ENCODE measurements around the gene SEL1L2. TPM values are rescaled to one million over a fixed set of nuclear protein-coding genes. Genes with fewer than 3 reads are reported as not detected.
"Not testable (repeated sequence)": the region's sequence is repeated elsewhere in the genome, so short reads cannot be mapped to it uniquely, and the experiment has no call there.

Gene SEL1L2
- total RNA-seq, 4 donors from 2014 or later: not detected

GRCh38 chr20:13995086-13995665 is 4.8 kb upstream of the SEL1L2 start, which contains the start of gene MACROD2:
Gene MACROD2, plus strand, starts transcription at chr20:13995516.
- H3K36me3 ChIP-seq: no peaks in the 10 kb centered on the region
- H3K27ac ChIP-seq: peak within 1 kb of the TSS; percentile 62
- under 1% methylated on average over 29 of the region's 61 CpGs for WGBS
- peak; percentile 90 to 94 for DNase-seq (ENCODE audit: low spot score in 2 of 2)
- TF ChIP-seq POLR2A (IDR thresholded peaks at IDR 0.05) (no peak), CTCF (IDR thresholded peaks at IDR 0.05) (no peak), POLR2AphosphoS5 (IDR thresholded peaks at IDR 0.05) (no peak), EP300 (IDR thresholded peaks at IDR 0.05) (no peak)
- no peaks in the 10 kb centered on the region for H3K9me3 ChIP-seq
- H3K27me3 ChIP-seq: no peaks in the 10 kb centered on the region
- H3K4me3 ChIP-seq: peak within 1 kb of the TSS; percentile 66
- peaks cover 6% of the 10 kb centered on the region for H3K4me1 ChIP-seq

- H3K27ac ChIP-seq; H3K27me3 ChIP-seq; DNase-seq (ENCODE audit: low spot score in 2 of 2); H3K4me3 ChIP-seq; H3K36me3 ChIP-seq; H3K9me3 ChIP-seq; H3K4me1 ChIP-seq: not testable (repeated sequence)
- WGBS: 93% methylated on average over 5 of the region's 5 CpGs
Observed at GRCh38 chr20:13991955-13992354, 1.5 kb upstream of the SEL1L2 start.

- peaks cover 2% of the 10 kb centered on the region for H3K4me1 ChIP-seq
- no peak overlapping the region for H3K27ac ChIP-seq
- no peaks in the 10 kb centered on the region for H3K9me3 ChIP-seq
- no peaks in the 10 kb centered on the region for H3K27me3 ChIP-seq
- no peak overlapping the region for H3K4me3 ChIP-seq
- H3K36me3 ChIP-seq: no peaks in the 10 kb centered on the region
- no peak for TF ChIP-seq POLR2AphosphoS5 (IDR thresholded peaks at IDR 0.05)
- no peak for TF ChIP-seq CTCF (IDR thresholded peaks at IDR 0.05)
- WGBS: 84% methylated on average over 1 of the region's 1 CpG
- DNase-seq (ENCODE audit: low spot score in 2 of 2): no peak
Observed at GRCh38 chr20:13991311-13991710, 897 bp upstream of the SEL1L2 start.

GRCh38 chr20:13984211-13984610 is 6.2 kb downstream of the SEL1L2 start:
- H3K4me1 ChIP-seq: no peaks in the 10 kb centered on the region
- no peaks in the 10 kb centered on the region for H3K9me3 ChIP-seq
- H3K27ac ChIP-seq: no peak overlapping the region
- H3K4me3 ChIP-seq: no peak overlapping the region
- no peaks in the 10 kb centered on the region for H3K36me3 ChIP-seq
- DNase-seq (ENCODE audit: low spot score in 2 of 2): no peak
- WGBS: 63% methylated on average over 4 of the region's 4 CpGs
- H3K27me3 ChIP-seq: no peaks in the 10 kb centered on the region
- no peak for TF ChIP-seq CTCF (IDR thresholded peaks at IDR 0.05)
- no peak for TF ChIP-seq POLR2A (IDR thresholded peaks at IDR 0.05)

- H3K27ac ChIP-seq: no peak overlapping the region
- no peak overlapping the region for H3K4me3 ChIP-seq
- no peaks in the 10 kb centered on the region for H3K27me3 ChIP-seq
- H3K9me3 ChIP-seq: no peaks in the 10 kb centered on the region
- H3K36me3 ChIP-seq: no peaks in the 10 kb centered on the region
- no peak for TF ChIP-seq CTCF (IDR thresholded peaks at IDR 0.05)
- H3K4me1 ChIP-seq: no peaks in the 10 kb centered on the region
- 57% methylated on average over 3 of the region's 3 CpGs for WGBS
- no peak for DNase-seq (ENCODE audit: low spot score in 2 of 2)
Observed at GRCh38 chr20:13960525-13960924, 29.9 kb downstream of the SEL1L2 start.

- H3K4me1 ChIP-seq: no peaks in the 10 kb centered on the region
- TF ChIP-seq POLR2AphosphoS5 (IDR thresholded peaks at IDR 0.05) (no peak), POLR2A (IDR thresholded peaks at IDR 0.05) (no peak), EP300 (IDR thresholded peaks at IDR 0.05) (no peak), CTCF (IDR thresholded peaks at IDR 0.05) (no peak)
- 76% methylated on average over 2 of the region's 2 CpGs for WGBS
- no peak overlapping the region for H3K4me3 ChIP-seq
- H3K9me3 ChIP-seq: no peaks in the 10 kb centered on the region
- no peaks in the 10 kb centered on the region for H3K27me3 ChIP-seq
- no peak overlapping the region for H3K27ac ChIP-seq
- H3K36me3 ChIP-seq: no peaks in the 10 kb centered on the region
- no peak for DNase-seq (ENCODE audit: low spot score in 2 of 2)
Observed at GRCh38 chr20:13960119-13960518, 30.3 kb downstream of the SEL1L2 start.
